ENCODE measurements around the gene SNAI1.

SNAI1 gene

GRCh38 chr20:50037123-50037522, 54.3 kb downstream of the SNAI1 start:
- DNase-seq (ENCODE audit: low read depth in 2 of 2) = no peak

- DNase-seq (ENCODE audit: low read depth in 2 of 2) = no peak
These were observed 54.8 kb downstream of the SNAI1 start for GRCh38 chr20:50037575-50037974.

- no peak for DNase-seq (ENCODE audit: low read depth in 2 of 2)
These were observed 55.4 kb downstream of the SNAI1 start for GRCh38 chr20:50038169-50038568.

Data from stimulated activated CD4-positive, alpha-beta T cell treated with anti-CD3 and anti-CD28 coated beads, Interleukin-15, amount 100 ng/mL, for 48 hours (primary cell).